Osteoblast (primary cell): ENCODE results near the gene RELB. TPM values are rescaled to one million over a fixed set of nuclear protein-coding genes. Genes with fewer than 3 reads are reported as not detected.

Experiments used
- DNase-seq: peaks from one replicate; pipeline ENCODE4 v3.0.0; 2011; ENCODE audit warnings: low spot score, mixed read lengths; ENCODE audit not compliant: insufficient read length; ENCODE audit errors: missing footprints
- H2AFZ ChIP-seq: 2 replicates; pipeline ENCODE4 v1.6.0; 2011; ENCODE audit warnings: mild to moderate bottlenecking, low read length
- H3K27ac ChIP-seq: 2 replicates; pipeline ENCODE4 v1.5.1; 2011; ENCODE audit warnings: mild to moderate bottlenecking, low read depth, low read length, moderate library complexity
- H3K27me3 ChIP-seq: 2 replicates; pipeline ENCODE4 v1.6.0; 2012; ENCODE audit warnings: mild to moderate bottlenecking, control low read depth, inconsistent platforms, low read length, moderate library complexity; ENCODE audit not compliant: insufficient read depth
- H3K36me3 ChIP-seq: 2 replicates; pipeline ENCODE4 v1.5.1; 2011; ENCODE audit warnings: mild to moderate bottlenecking, low read length, control low read depth, moderate library complexity; ENCODE audit not compliant: insufficient read depth
- H3K4me1 ChIP-seq: 2 replicates; pipeline ENCODE4 v1.5.1; 2011; ENCODE audit warnings: mild to moderate bottlenecking, low read length, control low read depth, moderate library complexity; ENCODE audit not compliant: insufficient read depth
- H3K4me2 ChIP-seq: 2 replicates; pipeline ENCODE4 v1.6.0; 2011; ENCODE audit warnings: mild to moderate bottlenecking, low read length; ENCODE audit not compliant: insufficient read depth
- H3K4me3 ChIP-seq: fragments of 200-600 bp; sonication (generic); 3 replicates; pipeline ENCODE4 v1.5.1; 2012; ENCODE audit warnings: mild to moderate bottlenecking, low read length, inconsistent platforms; ENCODE audit not compliant: insufficient read depth
- H3K79me2 ChIP-seq: 2 replicates; pipeline ENCODE4 v1.6.0; 2012; ENCODE audit warnings: mild to moderate bottlenecking, low read length, control low read depth, inconsistent platforms; ENCODE audit not compliant: insufficient read depth
- H3K9me3 ChIP-seq: 2 replicates; pipeline ENCODE4 v1.5.1; 2011; ENCODE audit warnings: low read depth, low read length, control low read depth
- H4K20me1 ChIP-seq: 2 replicates; pipeline ENCODE4 v1.6.0; 2012; ENCODE audit warnings: mild to moderate bottlenecking, low read length, control low read depth; ENCODE audit not compliant: insufficient read depth
- total RNA-seq: library from RNA; depleted of rRNA; stranded (reverse); fragments of >200 nt; gene quantifications from 2 replicates; pipeline ENCODE4 v1.2.3, GENCODE V29; 2012
- TF ChIP-seq, protein P1 (sequence below): IDR thresholded peaks from 2 replicates; pipeline ENCODE4 v1.5.1; 2011; ENCODE audit warnings: mild to moderate bottlenecking, low read depth, low read length, moderate library complexity; ENCODE audit errors: extremely low read depth

RELB gene
- total RNA-seq, 1 donor, result 9.8 TPM

DNA sequence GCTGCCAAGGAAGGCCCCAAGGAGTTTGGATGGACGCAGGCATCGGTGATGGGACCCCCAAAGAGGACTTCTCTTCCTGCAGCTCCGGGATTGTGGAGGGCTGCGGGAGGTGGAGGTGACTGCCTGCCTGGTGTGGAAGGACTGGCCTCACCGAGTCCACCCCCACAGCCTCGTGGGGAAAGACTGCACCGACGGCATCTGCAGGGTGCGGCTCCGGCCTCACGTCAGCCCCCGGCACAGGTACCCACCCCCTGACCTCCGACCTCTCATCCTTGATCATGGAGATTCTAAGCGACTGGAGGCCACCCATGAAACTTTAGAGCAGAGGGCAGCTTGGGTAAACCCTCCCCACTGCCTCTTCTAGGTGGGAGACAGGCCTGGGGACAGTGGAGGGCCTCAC lies 20.7 kb downstream of the RELB start:
- peaks cover 9% of the 10 kb centered on the region for H3K36me3 ChIP-seq
- no peaks in the 10 kb centered on the region for H3K79me2 ChIP-seq
- H3K9me3 ChIP-seq, result no peaks in the 10 kb centered on the region
- no peak overlapping the region for H3K4me2 ChIP-seq
- H3K27me3 ChIP-seq, result no peaks in the 10 kb centered on the region
- H4K20me1 ChIP-seq, result no peaks in the 10 kb centered on the region
- peaks cover 3% of the 10 kb centered on the region for H3K4me1 ChIP-seq
- H3K27ac ChIP-seq, result no peak overlapping the region
- DNase-seq, result peak; percentile 4
- no peak overlapping the region for H2AFZ ChIP-seq
- no peak overlapping the region for H3K4me3 ChIP-seq
- TF ChIP-seq, protein P1, sequence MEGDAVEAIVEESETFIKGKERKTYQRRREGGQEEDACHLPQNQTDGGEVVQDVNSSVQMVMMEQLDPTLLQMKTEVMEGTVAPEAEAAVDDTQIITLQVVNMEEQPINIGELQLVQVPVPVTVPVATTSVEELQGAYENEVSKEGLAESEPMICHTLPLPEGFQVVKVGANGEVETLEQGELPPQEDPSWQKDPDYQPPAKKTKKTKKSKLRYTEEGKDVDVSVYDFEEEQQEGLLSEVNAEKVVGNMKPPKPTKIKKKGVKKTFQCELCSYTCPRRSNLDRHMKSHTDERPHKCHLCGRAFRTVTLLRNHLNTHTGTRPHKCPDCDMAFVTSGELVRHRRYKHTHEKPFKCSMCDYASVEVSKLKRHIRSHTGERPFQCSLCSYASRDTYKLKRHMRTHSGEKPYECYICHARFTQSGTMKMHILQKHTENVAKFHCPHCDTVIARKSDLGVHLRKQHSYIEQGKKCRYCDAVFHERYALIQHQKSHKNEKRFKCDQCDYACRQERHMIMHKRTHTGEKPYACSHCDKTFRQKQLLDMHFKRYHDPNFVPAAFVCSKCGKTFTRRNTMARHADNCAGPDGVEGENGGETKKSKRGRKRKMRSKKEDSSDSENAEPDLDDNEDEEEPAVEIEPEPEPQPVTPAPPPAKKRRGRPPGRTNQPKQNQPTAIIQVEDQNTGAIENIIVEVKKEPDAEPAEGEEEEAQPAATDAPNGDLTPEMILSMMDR, result no peak

GRCh38 chr19:45023048-45023447 lies 21.8 kb downstream of the RELB start:
- DNase-seq, result peak; percentile 15
- Histone ChIP-seq H4K20me1 (no peaks in the 10 kb centered on the region), H3K4me3 (no peak overlapping the region), H3K4me1 (no peaks in the 10 kb centered on the region), H3K36me3 (peaks cover 19% of the 10 kb centered on the region), H3K27me3 (no peaks in the 10 kb centered on the region), H3K4me2 (no peak overlapping the region), H2AFZ (no peak overlapping the region), H3K27ac (no peak overlapping the region), H3K9me3 (no peaks in the 10 kb centered on the region), H3K79me2 (no peaks in the 10 kb centered on the region)
- TF ChIP-seq, protein P1, result no peak

- Histone ChIP-seq H3K79me2 (no peaks in the 10 kb centered on the region), H3K27me3 (no peaks in the 10 kb centered on the region), H3K9me3 (no peaks in the 10 kb centered on the region), H3K4me3 (no peak overlapping the region), H4K20me1 (no peaks in the 10 kb centered on the region), H3K27ac (no peak overlapping the region), H3K4me2 (no peak overlapping the region), H2AFZ (no peak overlapping the region), H3K36me3 (peaks cover 34% of the 10 kb centered on the region), H3K4me1 (no peaks in the 10 kb centered on the region)
- DNase-seq, result peak; percentile 50
- TF ChIP-seq, protein P1, result no peak
Observed at GRCh38 chr19:45025264-45025663, 24.0 kb downstream of the RELB start.

DNA sequence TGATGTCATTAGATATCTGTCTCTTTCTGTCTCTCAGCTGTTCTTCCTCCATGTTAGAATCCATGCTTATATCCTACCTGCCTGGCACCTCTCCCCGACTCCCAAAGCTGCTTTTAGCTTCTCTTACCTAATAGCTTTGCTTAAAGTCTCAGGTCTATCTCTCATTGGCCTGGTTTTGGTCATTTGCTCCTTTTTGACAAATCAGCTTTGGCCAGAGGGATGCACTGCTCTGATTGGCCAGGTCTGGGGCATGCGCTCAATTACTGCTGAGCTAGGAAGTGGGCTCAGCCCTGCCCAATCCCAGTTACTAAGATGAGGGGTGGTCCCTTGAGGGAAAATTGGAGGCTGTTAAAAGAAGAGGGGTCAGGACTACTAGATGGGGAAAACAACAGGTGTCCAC lies 26.1 kb downstream of the RELB start:
- Histone ChIP-seq H3K79me2 (no peaks in the 10 kb centered on the region), H3K4me1 (no peaks in the 10 kb centered on the region), H3K9me3 (no peaks in the 10 kb centered on the region), H3K27ac (no peak overlapping the region), H3K4me3 (no peak overlapping the region), H4K20me1 (no peaks in the 10 kb centered on the region), H2AFZ (no peak overlapping the region), H3K27me3 (no peaks in the 10 kb centered on the region), H3K4me2 (no peak overlapping the region), H3K36me3 (peaks cover 45% of the 10 kb centered on the region)
- peak; percentile 62 for DNase-seq
- TF ChIP-seq, protein P1, result no peak
